ENCODE measurements around the gene ZNF516. TPM values are rescaled to one million over a fixed set of nuclear protein-coding genes. Genes with fewer than 3 reads are reported as not detected.

The ZNF516 gene
- polyA plus RNA-seq, 2 of the 4 experiments (the other 2 are of a cell fraction): 3.9 to 4.9 TPM

- 96% methylated on average over 16 of the region's 19 CpGs for WGBS (ENCODE audit: missing lambda C conversion rate)
- ChIA-PET CTCF (interaction anchor here (1.1 kb wide), 1 partner anchor 237 kb away, joined by 3 read pairs; no protein-coding TSS in a partner anchor), POLR2A (interaction anchor here (0.5 kb wide), 1 partner anchor 25 kb away, joined by 12 read pairs; no protein-coding TSS in a partner anchor)
- DNase-seq (ENCODE audit: low read depth in 1 of 2, low spot score in 1 of 2) (no peak), ATAC-seq (no peak), FAIRE-seq (no peak)
- Histone ChIP-seq H3K4me3 (no peak overlapping the region), H3K27ac (no peak overlapping the region), H3K9me3 (no peaks in the 10 kb centered on the region), H3K4me2 (no peak overlapping the region), H3K4me1 (peaks cover 10% of the 10 kb centered on the region)
- TF ChIP-seq RAD21 (conservative IDR thresholded peaks at IDR 0.05 in 1 of 2, IDR thresholded peaks at IDR 0.05 in 1 of 2) (no peak), FOSB (CRISPR knock-in tag; IDR thresholded peaks at IDR 0.05) (no peak), HOXB5 (CRISPR knock-in tag; IDR thresholded peaks at IDR 0.05) (no peak), TFCP2L1 (CRISPR knock-in tag; IDR thresholded peaks at IDR 0.05) (no peak)
Observed at GRCh38 chr18:76464281-76465259, 30.5 kb downstream of the ZNF516 start.

GRCh38 chr18:76463872-76464271 is 31.2 kb downstream of the ZNF516 start:
- 83% methylated on average over 14 of the region's 14 CpGs for WGBS (ENCODE audit: missing lambda C conversion rate)
- DNase-seq (ENCODE audit: low read depth in 1 of 2, low spot score in 1 of 2) (no peak), FAIRE-seq (no peak), ATAC-seq (no peak)
- no peak overlapping the region for H3K4me2 ChIP-seq
- no peaks in the 10 kb centered on the region for H3K9me3 ChIP-seq
- no peak for TF ChIP-seq ESRRA (IDR thresholded peaks at IDR 0.05; ENCODE audit: borderline replicate concordance, low read length)
- TF ChIP-seq EP300 (IDR thresholded peaks at IDR 0.05): no peak
- no peak for TF ChIP-seq ZFP36 (IDR thresholded peaks at IDR 0.05; ENCODE audit: borderline replicate concordance, partially characterized antibody)
- no peak for TF ChIP-seq MAFK (IDR thresholded peaks at IDR 0.05; ENCODE audit: partially characterized antibody)
- TF ChIP-seq, protein P1, sequence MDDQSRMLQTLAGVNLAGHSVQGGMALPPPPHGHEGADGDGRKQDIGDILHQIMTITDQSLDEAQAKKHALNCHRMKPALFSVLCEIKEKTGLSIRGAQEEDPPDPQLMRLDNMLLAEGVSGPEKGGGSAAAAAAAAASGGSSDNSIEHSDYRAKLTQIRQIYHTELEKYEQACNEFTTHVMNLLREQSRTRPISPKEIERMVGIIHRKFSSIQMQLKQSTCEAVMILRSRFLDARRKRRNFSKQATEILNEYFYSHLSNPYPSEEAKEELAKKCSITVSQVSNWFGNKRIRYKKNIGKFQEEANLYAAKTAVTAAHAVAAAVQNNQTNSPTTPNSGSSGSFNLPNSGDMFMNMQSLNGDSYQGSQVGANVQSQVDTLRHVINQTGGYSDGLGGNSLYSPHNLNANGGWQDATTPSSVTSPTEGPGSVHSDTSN (IDR thresholded peaks at IDR 0.05): no peak
- TF ChIP-seq NFE2L2 (conservative IDR thresholded peaks at IDR 0.05; ENCODE audit: low read length): no peak
- TF ChIP-seq CBX8 (IDR thresholded peaks at IDR 0.05): no peak
- TF ChIP-seq RFX5 (IDR thresholded peaks at IDR 0.05): no peak
- TF ChIP-seq FOSL2 (IDR thresholded peaks at IDR 0.05): no peak
- no peak for TF ChIP-seq FOSL2 (CRISPR knock-in tag; IDR thresholded peaks at IDR 0.05)
- no peak for TF ChIP-seq GATA3 (IDR thresholded peaks at IDR 0.05; ENCODE audit: borderline replicate concordance)
- no peak for TF ChIP-seq CBX2 (IDR thresholded peaks at IDR 0.05; ENCODE audit: borderline replicate concordance, low read depth)
- TF ChIP-seq ZNF302 (CRISPR knock-in tag; IDR thresholded peaks at IDR 0.05): no peak
- no peak for TF ChIP-seq EHF (CRISPR knock-in tag; IDR thresholded peaks at IDR 0.05)
- TF ChIP-seq POLR2AphosphoS2 (conservative IDR thresholded peaks at IDR 0.05; ENCODE audit: low read length): no peak
- TF ChIP-seq, protein P2, sequence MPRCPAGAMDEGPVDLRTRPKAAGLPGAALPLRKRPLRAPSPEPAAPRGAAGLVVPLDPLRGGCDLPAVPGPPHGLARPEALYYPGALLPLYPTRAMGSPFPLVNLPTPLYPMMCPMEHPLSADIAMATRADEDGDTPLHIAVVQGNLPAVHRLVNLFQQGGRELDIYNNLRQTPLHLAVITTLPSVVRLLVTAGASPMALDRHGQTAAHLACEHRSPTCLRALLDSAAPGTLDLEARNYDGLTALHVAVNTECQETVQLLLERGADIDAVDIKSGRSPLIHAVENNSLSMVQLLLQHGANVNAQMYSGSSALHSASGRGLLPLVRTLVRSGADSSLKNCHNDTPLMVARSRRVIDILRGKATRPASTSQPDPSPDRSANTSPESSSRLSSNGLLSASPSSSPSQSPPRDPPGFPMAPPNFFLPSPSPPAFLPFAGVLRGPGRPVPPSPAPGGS (IDR thresholded peaks at IDR 0.05): no peak
- no peak overlapping the region for H3K4me3 ChIP-seq
- peaks cover 17% of the 10 kb centered on the region for H3K4me1 ChIP-seq
- H3K27ac ChIP-seq: no peak overlapping the region
- POLR2A ChIA-PET: no interaction called here
- CTCF ChIA-PET: interaction anchor here (1.1 to 2.5 kb wide), 2 partner anchors 12 to 238 kb away, joined by 3 to 9 read pairs; no protein-coding TSS in a partner anchor

DNA sequence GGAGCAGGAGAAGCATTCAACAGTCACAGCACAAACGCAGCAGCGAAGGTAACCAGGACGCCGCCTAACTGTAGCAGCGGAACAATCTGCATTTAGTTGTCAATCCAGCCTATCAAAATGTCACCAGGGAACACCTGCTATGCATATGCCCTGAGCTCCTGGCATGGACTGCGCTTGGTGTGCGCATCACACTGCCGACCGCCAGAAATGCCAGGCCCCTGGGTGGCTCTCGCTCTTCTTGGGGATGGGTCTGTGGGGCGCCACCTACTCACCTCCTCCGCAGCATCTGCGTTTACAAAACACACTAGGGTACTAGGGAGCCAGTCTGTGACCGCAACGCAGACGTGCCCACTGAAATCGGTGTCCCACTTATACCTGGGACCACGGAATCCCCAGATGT is 31.7 kb downstream of the ZNF516 start:
- H3K27ac ChIP-seq: no peak overlapping the region
- FAIRE-seq (no peak), ATAC-seq (no peak), DNase-seq (ENCODE audit: low read depth in 1 of 2, low spot score in 1 of 2) (no peak)
- no peak overlapping the region for H3K4me2 ChIP-seq
- no peak for TF ChIP-seq TFCP2L1 (CRISPR knock-in tag; IDR thresholded peaks at IDR 0.05)
- TF ChIP-seq KDM5A (IDR thresholded peaks at IDR 0.05): no peak
- TF ChIP-seq FOXS1 (CRISPR knock-in tag; IDR thresholded peaks at IDR 0.05): no peak
- TF ChIP-seq MAFK (IDR thresholded peaks at IDR 0.05; ENCODE audit: partially characterized antibody): no peak
- TF ChIP-seq SREBF2 (IDR thresholded peaks at IDR 0.05): no peak
- no peak for TF ChIP-seq RCOR1 (IDR thresholded peaks at IDR 0.05; ENCODE audit: low read depth, low read length)
- TF ChIP-seq, protein P1 (IDR thresholded peaks at IDR 0.05): no peak
- TF ChIP-seq POLR2A (IDR thresholded peaks at IDR 0.05; ENCODE audit: low read length): no peak
- no peak for TF ChIP-seq EHMT2 (IDR thresholded peaks at IDR 0.05; ENCODE audit: low read depth)
- no peak for TF ChIP-seq RFX5 (IDR thresholded peaks at IDR 0.05)
- TF ChIP-seq SMC3 (IDR thresholded peaks at IDR 0.05): no peak
- TF ChIP-seq EHF (CRISPR knock-in tag; IDR thresholded peaks at IDR 0.05): no peak
- no peak for TF ChIP-seq HEYL (CRISPR knock-in tag; IDR thresholded peaks at IDR 0.05)
- no peak for TF ChIP-seq PHF8 (IDR thresholded peaks at IDR 0.05; ENCODE audit: borderline replicate concordance, low read depth)
- no peak for TF ChIP-seq HOXA7 (CRISPR knock-in tag; IDR thresholded peaks at IDR 0.05)
- TF ChIP-seq RAD21 (conservative IDR thresholded peaks at IDR 0.05 in 1 of 2, IDR thresholded peaks at IDR 0.05 in 1 of 2): no peak
- TF ChIP-seq MYC (IDR thresholded peaks at IDR 0.05; ENCODE audit: borderline replicate concordance, low read length): no peak
- no peak for TF ChIP-seq TP53 (CRISPR knock-in tag; IDR thresholded peaks at IDR 0.05)
- H3K4me1 ChIP-seq: peaks cover 20% of the 10 kb centered on the region
- WGBS (ENCODE audit: missing lambda C conversion rate): 89% methylated on average over 10 of the region's 18 CpGs
- no peaks in the 10 kb centered on the region for H3K9me3 ChIP-seq
- ChIA-PET CTCF (interaction anchor here (1.1 to 2.5 kb wide), 2 partner anchors 13 to 239 kb away, joined by 3 to 9 read pairs; no protein-coding TSS in a partner anchor), POLR2A (no interaction called here)
- no peak overlapping the region for H3K4me3 ChIP-seq

Measured in A549 (cell line).